GM19463 (cell line): ENCODE data around the gene GATC.
A peak's percentile ranks its signal among the peaks of the same experiment; 100 is the strongest.
"Not testable (repeated sequence)": the region's sequence is repeated elsewhere in the genome, so short reads cannot be mapped to it uniquely, and the experiment has no call there.

Experiments
- ATAC-seq: cut with Tn5 transposase; IDR thresholded peaks from one replicate; pipeline ENCODE4 v1.9.1; 2021; ENCODE audit warnings: mild to moderate bottlenecking, moderate library complexity; ENCODE audit not compliant: unreplicated experiment

GATC gene

DNA sequence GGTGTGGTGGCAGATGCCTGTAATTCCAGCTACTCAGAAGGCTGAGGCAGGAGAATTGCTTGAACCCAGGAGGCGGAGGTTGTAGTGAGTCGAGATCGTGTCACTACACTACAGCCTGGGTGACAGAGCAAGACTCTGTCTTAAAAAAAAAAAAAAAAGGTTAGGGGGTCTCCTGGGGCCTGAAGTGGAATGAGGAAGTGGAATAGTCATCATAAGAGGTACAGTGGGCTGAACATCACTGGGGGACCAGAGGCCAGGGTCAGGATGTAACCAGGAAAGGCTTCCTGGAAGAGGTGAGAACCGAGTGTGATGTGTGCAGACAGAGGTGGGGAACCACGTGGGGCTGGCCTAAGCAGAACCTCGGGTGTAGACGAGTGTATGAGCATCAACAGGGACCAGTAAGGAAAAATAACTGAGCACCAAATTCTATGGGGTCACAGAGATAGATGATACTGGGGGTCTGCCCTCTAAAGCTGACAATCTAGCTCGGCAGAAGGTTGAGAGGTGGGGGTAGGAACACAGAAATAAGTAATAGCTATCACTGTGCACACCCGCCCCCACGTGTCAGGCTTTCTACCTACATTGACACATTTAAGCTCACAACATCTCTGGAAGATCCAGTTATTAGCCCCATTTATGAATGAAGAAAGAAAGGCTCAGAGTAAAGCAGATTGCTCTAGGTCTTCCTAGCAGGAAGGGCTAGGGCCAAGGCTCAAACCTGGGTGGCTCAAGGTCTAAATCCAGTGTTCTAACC is 13.3 kb upstream of the GATC start:
- ATAC-seq = no peak

DNA sequence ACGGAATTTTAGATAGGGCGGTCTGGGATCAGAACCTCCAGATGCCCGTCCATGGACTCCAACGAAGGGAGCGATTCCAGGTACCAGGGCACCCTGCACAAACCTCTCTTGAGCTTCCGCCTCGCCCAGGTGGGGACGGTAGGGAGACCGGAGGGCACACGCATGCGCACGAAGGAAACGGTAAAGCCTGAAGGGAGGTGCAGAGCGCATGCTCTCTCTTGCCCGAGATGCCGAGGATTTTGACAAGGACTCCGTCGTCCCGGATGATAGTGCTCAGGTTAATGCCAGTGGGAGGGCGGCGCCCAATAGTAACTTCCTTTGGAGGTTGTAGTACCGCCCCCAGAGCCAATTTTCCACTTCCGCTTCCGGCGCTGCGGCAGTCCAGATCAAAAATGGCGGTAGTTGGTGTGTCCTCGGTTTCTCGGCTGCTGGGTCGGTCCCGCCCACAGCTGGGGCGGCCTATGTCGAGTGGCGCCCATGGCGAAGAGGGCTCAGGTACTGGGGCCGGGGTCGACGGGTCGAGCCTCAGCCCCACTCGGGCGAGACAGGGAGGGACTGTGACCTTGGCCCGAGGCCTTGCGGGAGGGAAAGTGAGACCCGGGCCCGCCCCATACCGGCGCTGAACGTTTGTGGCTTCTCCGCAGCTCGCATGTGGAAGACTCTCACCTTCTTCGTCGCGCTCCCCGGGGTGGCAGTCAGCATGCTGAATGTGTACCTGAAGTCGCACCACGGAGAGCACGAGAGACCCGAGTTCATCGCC is 8.3 kb upstream of the GATC start, which contains the start of gene COX6A1:
COX6A1 (plus strand) TSS at position 379 of the 760 bp plus-strand sequence; CDS start at position 393, 14 bp downstream.
- peak; percentile 94 for ATAC-seq

DNA sequence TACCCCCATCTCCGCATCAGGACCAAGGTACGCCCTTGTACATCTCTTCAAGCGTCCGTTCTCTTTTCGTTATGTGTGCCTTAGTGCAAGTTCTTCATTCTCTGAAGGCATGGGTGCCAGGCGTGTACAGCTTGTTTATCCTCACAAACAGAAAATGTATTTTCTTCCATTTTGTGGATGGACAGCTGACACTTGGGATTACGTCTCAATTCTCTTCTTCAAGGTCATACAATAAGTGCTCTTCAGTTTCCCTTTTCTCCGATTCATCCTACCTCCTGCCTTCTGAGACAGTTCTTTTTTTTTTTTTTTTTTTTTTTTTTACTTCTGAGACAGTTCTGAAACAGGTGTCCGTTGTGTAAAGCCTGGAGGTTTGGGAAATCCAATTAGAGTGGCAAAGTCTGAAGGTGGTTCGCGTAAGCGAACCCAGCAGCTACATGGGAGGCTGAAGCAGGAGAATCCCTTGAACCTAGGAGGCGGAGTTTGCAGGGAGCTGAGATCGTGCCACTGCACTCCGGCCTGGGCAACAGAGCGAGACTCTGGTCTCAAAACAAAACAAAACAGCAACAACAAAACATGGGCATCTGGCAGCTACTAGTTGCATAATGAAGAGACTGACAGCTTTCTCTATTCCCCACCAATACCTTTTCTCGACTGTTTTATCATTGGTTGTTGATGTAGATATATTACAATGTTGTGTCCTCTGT is 7.6 kb upstream of the GATC start:
- ATAC-seq = no peak

DNA sequence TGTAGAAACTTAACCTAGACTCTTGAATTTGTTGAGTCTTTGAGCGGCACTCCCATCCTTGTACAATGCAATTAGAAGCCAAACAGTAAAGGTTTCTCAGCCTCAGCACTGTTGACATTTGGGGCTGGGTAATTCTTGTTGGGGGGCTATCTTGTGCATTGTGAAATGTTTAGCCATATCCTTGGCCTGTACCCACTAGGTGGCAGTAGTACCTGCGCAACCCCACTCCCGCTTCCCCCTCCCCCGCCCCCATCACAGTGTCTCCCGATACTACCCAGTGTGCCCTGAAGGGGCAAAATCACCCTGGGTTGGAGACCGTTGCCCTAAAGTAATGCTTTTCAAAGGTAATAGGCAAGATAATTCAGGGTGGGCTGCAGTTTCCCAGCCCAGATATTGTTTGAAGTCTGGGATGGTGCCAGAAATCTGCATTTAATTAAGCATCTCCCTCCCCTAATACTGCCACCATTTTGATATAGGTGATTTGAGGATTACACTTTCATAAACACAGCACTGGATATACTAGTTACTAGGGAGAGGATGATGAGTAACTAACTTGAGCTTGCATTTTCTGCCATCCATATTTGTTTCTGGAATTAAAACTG is 6.5 kb upstream of the GATC start:
- no peak for ATAC-seq

DNA sequence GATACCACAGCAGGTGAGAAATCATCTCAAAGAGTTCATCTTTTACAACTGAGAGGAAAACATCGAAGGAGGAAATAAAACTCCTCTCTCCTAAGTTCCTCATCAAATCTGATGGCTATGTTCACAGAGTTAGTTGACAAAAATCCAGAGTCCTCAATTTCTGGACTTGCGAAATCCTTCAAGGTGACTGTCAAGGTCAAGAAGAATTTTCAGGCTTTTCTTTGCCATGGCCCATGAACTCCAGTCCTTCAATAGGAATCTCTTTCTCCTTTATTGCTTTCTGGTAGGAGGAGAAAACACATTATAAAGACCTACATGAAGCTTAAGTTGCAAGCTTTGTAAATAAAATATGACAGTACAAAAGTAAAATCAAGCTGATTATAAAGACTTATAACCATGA is 1.6 kb upstream of the GATC start:
- ATAC-seq = no peak

DNA sequence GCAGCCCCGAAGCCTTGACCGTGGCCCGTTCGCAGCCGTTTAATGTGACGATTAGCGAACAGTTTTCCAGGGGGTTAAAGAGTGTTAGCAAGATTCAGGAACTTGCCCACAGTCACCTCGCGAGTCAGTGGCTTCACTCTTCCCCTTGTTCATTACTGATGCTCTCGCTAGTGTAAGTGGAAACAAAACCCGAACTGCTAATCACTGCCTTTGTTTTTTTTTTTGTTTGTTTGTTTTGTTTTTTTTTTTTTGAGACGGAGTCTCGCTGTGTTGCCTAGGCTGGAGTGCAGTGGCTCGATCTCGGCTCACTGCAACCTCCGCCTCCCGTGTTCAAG is 567 bp downstream of the GATC start:
- ATAC-seq = not testable (repeated sequence)

DNA sequence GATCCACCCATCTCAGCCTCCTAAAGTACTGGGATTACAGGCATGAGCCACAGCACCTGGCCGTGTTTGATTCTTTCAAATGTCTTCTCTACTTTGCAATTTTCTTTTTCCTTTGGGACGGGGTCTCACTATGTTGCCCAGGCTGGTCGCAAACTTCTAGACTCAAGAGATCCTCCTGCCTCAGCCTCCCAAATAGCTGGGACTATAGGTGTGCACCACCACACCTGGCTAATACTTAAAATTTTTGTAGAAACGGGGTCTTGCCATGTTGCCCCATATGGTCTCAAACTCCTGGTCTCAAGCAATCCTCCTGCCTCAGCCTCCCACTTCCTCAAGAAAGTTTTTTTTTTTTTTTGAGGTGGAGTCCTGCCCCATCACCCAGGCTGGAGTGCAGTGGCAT is 1.7 kb downstream of the GATC start:
- no peak for ATAC-seq

DNA sequence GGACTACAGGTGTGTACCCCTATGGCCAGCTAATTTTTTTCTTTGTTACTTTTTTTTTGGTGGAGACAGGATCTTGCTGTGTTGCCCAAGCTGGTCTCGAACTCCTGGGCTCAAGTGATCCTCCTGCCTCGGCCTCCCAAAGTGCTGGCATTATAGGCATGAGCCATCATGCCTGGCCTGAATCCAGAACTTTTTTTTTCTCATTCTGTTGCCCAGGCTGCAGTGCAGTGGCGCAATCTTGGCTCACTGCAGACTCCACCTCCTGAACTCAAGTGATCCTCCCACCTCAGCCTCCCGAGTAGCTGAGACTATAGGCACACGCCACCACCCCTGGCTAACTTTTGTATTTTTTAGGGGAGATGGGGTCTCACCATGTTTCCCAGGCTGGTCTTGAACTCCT is 6.3 kb downstream of the GATC start:
- not testable (repeated sequence) for ATAC-seq

DNA sequence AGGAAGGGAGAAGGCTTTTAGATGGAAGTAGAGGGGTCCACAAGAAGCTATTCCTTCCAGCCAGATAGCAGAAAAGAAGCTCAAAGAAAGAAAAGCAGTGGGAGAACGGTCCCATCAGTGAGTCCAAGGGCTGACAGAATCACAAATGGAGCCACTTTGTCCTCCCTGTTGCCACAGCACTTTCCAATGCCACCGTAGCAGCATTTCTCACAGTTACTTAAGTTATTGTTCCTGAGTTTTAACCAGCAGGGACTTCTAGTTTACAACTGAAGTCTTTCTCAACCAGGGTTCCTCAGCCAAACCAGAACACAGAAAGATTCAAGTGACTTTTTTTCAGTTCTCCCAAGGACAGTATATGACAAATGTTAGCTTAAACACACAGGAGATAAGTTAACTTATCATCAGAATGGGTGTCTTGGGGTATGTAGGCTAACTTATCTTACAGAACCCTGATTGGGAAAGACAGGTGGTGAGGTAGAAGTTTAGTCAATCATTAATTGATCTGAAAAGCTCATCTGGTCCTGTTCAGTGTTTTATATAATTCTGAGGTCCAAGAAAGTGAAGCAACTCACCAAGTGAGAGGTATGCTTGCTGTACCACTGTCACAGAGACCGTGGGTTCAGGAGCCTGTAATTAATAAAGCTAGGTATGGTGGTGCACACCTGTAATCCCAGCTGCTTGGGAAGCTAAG is 7.0 kb downstream of the GATC start:
- ATAC-seq = no peak

DNA sequence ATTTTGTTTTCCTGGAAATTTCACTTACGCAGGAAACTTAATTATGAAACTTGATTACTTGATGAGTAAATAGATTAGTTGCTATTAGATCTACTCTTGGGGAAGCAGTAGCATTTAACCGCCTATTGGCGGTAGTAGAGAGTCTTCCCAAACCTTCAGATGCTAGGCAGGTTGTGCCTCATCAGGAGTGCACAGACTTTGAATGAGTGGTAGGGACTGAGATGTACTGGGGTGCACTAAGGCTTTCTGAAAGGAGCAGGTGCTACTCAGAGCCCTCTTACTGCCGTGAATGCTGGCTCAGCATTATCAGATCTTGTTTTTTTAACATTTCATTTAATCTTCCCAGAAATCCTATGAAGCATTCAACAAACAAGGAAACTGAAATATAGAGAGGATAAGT is 7.7 kb downstream of the GATC start:
- peak; percentile 62 for ATAC-seq

DNA sequence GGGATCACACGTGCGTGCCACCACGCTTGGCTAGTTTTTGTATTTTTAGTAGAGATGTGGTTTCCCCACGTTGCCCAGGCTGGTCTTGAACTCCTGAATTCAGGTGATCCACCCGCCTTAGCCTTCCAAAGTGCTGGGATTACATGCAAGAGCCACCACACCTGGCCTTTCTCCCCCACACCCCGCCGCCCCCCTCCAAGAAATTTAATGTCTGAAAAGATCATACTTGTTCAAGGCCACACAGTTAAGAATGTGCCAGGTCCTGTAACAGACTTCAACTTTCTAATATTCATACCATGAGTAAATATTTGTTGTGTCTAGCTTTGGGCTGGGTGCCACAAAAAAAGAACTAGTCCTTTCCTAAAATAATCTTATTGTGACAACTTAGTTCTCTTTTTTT is 9.1 kb downstream of the GATC start:
- no peak for ATAC-seq

DNA sequence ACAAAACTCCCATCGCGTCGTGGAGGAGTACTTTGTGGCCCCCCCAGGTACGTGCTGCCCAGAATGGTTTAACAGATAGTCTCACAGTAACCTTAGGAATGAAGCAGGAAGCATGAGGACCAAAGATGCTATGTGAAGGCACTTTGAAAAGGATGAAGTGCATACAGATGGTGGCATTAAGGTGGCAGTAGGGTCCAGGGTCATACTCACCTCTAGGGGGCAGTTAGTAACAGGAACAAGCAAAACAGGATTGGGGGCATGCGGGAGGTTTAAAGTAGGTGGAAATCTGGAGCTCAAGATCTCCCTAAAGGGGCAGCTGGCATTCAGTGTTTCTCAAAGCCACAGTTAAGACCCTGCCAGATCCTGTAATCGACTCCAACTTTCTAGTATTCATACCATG is 10.9 kb downstream of the GATC start:
- ATAC-seq = no peak

DNA sequence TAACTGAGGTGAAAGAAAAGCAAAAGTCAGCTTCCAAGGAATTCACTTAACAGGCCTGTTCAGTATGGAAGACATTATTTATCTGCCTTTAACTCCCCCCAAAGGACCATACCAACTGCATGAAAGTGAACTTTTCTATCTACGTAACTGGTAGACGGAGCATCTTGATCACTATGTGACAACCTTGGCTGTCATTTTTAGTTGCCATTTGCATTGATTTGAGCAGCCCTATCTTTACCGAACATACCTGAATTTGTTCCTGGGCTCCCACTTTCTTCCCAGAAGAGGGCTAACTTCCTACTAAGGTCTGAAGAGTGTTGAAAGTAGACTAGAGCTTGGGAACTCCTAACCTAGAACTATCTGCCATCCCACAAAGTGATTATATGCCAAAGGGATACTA is 13.9 kb downstream of the GATC start:
- no peak for ATAC-seq

DNA sequence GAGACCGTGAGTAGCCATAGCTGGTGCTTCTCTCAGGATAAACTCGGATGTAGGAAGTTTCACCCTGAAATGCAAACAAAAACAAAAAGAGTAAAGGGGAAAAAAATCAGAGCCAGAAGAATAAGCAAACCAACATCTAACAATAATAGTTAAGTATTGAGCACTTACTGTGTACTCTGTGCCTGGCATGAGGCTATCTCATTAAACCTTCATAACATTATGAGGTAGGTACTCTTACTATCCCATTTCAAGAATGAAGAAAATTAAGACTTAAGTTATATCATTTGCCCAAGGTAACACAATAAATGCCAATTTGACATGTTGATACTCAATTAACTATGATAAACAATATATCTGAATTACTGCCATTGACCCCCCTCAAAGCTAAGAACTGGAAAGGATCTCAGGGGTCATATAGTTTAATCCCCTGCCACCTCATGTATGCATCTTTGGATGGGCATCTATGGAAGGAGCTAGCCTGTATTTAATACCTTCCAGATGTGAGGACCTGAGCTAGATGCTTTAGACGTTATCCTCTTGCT is 15.9 kb downstream of the GATC start:
- ATAC-seq = no peak

DNA sequence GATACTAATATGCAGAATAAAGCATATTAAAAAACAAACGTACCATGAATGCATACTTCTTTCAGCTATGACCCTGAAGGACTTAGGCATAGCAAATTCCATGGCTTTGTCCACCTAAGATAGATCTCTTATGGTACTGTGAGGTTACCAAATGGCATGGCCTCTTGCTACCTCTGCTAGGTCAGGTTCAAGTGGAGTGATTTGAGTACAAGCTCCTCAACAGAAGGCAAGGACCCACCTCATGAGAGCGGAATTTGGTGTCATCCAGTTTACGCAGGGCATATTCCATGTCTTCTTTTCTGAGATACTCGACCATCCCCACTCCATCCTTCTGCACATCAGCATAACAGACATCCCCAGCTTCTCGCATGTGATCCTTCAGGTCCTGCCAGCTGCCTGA is 17.5 kb downstream of the GATC start:
- no peak for ATAC-seq

DNA sequence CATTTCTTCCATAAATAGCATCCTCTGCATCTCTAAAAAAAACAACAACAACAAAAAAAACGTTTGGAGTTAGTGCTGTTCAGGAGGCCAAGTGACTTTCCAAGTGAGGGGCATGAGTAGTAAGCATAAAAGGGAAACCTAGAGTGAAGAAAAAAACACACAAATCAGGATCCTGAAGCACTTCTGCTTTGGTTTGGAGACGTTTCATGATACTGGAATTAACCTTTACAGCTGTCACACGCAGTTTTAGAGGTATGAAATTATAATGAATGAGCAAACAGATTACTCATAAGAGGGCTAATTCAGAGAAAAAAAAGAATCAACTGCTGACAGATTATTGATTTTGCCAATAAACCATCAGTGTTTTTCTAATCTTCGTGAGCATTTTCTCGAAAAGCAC is 19.5 kb downstream of the GATC start:
- no peak for ATAC-seq

DNA sequence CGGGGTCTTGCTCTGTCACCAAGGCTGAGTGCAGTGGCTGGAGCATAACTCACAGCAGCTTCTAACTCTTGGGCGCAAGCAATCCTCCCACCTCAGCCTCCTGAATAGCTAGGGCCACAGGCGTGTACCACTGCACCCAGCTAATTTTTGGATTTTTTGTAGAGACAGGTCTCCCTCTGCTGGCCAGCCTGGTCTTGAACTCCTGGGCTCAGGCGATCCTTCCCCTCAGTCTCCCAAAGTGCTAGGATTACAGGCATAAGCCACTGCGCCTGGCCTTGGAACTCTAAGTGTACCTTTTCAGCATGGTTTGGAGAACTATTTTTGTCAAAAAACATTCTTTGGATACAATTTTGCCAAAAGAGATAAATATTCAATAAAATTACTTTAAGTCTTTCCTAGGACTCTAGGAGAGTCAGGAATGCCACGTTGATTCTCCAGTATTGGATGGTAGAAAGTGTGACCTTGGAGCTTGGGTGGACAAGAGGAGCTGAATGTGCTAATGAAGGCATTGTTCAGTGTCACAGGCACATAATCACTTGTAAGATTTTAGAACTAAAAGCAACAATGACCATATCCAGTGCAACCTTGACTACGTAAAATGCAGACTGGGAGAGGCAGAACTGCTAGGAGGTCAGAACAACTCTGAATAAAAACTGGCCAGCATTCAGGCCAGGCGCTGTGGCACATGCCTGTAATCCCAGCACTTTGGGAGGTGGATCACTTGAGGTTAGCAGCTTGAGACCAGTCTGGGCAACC is 20.5 kb downstream of the GATC start:
- no peak for ATAC-seq

DNA sequence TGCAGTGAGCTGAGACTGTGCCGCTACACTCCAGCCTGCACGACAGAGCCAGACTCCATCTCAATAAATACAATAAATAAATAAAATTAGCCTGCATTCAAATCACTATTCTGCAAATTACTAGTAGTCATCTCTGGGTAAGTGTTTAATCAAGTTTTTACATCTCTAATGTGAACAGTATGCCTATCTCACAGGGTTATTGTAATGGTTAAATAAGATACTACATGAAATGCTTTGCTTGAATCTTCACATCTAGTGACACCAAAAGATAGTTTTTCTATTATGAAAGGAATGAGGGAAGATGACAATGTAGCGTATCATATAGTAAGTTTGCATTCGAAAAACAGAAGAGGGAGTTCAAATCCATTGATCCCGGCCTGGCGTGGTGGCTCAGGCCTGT is 21.2 kb downstream of the GATC start:
- no peak for ATAC-seq

DNA sequence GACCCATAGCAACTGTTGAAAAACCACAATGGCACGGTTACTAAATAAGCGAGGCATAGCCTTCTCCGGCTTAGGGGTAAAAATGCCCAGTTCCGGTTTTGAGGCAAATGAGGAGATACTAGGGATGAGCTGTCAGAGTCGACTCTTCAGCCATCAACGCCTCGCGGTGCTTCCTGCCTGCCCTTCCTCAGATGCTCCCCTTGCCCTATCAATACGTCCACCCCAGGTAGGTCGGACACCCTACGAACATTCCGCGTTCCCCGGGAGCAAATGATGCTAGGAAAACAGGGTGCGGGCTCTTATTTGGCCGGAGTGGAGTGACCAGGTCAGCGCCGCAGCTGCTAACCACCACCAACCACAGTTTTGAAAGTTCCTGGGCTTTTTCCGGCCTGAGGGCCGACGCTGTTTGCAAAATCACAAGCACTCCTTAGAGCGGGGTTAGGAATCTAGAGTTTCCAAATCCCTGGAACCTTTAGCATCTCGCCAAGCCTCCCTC is 22.1 kb downstream of the GATC start:
- no peak for ATAC-seq
